Fibroblast of the aortic adventitia (primary cell): ENCODE results near the gene MYO1H. TPM values are rescaled to one million over a fixed set of nuclear protein-coding genes. Genes with fewer than 3 reads are reported as not detected.
"Not testable (repeated sequence)": the region's sequence is repeated elsewhere in the genome, so short reads cannot be mapped to it uniquely, and the experiment has no call there.

ENCODE experiments used
- DNase-seq: peaks from one replicate; pipeline ENCODE4 v3.0.0-alpha.2; 2010; ENCODE audit warnings: low read depth
- H3K4me3 ChIP-seq: 2 replicates; pipeline ENCODE4 v1.5.1; 2011; ENCODE audit warnings: low read depth, mild to moderate bottlenecking, control low read depth, low read length, moderate library complexity
- CTCF ChIP-seq: IDR thresholded peaks from 2 replicates; pipeline ENCODE4 v1.5.1; 2011; ENCODE audit warnings: mild to moderate bottlenecking, low read length, control low read depth, inconsistent platforms; ENCODE audit not compliant: insufficient read depth
- total RNA-seq: library from RNA; depleted of rRNA; stranded (reverse); fragments of >200 nt; gene quantifications from 2 replicates; pipeline ENCODE4 v1.2.3, GENCODE V29; 2012; ENCODE audit warnings: low replicate concordance

MYO1H gene
- total RNA-seq, 1 donor = not detected

- no peak for DNase-seq
- no peak overlapping the region for H3K4me3 ChIP-seq
- TF ChIP-seq CTCF = no peak
Measured at GRCh38 chr12:109305547-109305946, 42.2 kb upstream of the MYO1H start.

GRCh38 chr12:109307051-109307450 lies 40.6 kb upstream of the MYO1H start:
- no peak overlapping the region for H3K4me3 ChIP-seq
- DNase-seq = no peak
- no peak for TF ChIP-seq CTCF

- no peak within 1 kb of the TSS for H3K4me3 ChIP-seq
- DNase-seq = no peak
- no peak for TF ChIP-seq CTCF
Measured at GRCh38 chr12:109308534-109309380, 38.9 kb upstream of the MYO1H start, which contains the start of gene FOXN4. Gene FOXN4 (minus strand): TSS chr12:109309284. CDS start chr12:109308321, 963 bp downstream.

- DNase-seq = no peak
- no peak overlapping the region for H3K4me3 ChIP-seq
- TF ChIP-seq CTCF = no peak
Measured at GRCh38 chr12:109309381-109310246, 38.1 kb upstream of the MYO1H start.

- DNase-seq = no peak
- TF ChIP-seq CTCF = no peak
- H3K4me3 ChIP-seq = no peak overlapping the region
Measured at GRCh38 chr12:109310247-109311125, 37.2 kb upstream of the MYO1H start.

- not testable (repeated sequence) for H3K4me3 ChIP-seq, DNase-seq
Measured at GRCh38 chr12:109321294-109321693, 26.4 kb upstream of the MYO1H start.
